Endometrial microvascular endothelial cells (primary cell): ENCODE data around the gene CACNA1C. TPM values are rescaled to one million over a fixed set of nuclear protein-coding genes. Genes with fewer than 3 reads are reported as not detected.

Source experiments
- in situ Hi-C: cut with HindIII; loops from 2 replicates; pipeline ENCODE4 v1.10.0; 2017; ENCODE audit warnings: low sequenced_read_pairs, low pct_unique_long_range_greater_than_20kb; ENCODE audit errors: inconsistent ontology term
- total RNA-seq: library from RNA; depleted of rRNA; stranded (reverse); fragments of >200 nt; gene quantifications from one replicate; pipeline ENCODE4 v1.2.3, GENCODE V29; 2015; ENCODE audit errors: inconsistent ontology term

Gene CACNA1C
- total RNA-seq, 1 donor from 2014 or later = not detected

GRCh38 chr12:2277492-2278155 is 224.8 kb downstream of the CACNA1C start:
- in situ Hi-C loops = no loop called here

- in situ Hi-C loops = no loop called here
Measured at GRCh38 chr12:2281446-2281845, 228.7 kb downstream of the CACNA1C start.

- in situ Hi-C loops = no loop called here
Measured at GRCh38 chr12:2282318-2282717, 229.5 kb downstream of the CACNA1C start.

GRCh38 chr12:2283480-2283879 is 230.7 kb downstream of the CACNA1C start:
- in situ Hi-C loops = no loop called here

GRCh38 chr12:2283916-2284315 is 231.1 kb downstream of the CACNA1C start:
- in situ Hi-C loops = no loop called here

- in situ Hi-C loops = no loop called here
Measured at GRCh38 chr12:2284321-2284813, 231.6 kb downstream of the CACNA1C start.

GRCh38 chr12:2284857-2285256 is 232.1 kb downstream of the CACNA1C start:
- in situ Hi-C loops = no loop called here

GRCh38 chr12:2285462-2285861 is 232.7 kb downstream of the CACNA1C start:
- in situ Hi-C loops = no loop called here

GRCh38 chr12:2286047-2286446 is 233.3 kb downstream of the CACNA1C start:
- in situ Hi-C loops = no loop called here

- in situ Hi-C loops = no loop called here
Measured at GRCh38 chr12:2286461-2287131, 233.8 kb downstream of the CACNA1C start.

- in situ Hi-C loops = no loop called here
Measured at GRCh38 chr12:2287151-2287550, 234.4 kb downstream of the CACNA1C start.

GRCh38 chr12:2287589-2287988 is 234.8 kb downstream of the CACNA1C start:
- in situ Hi-C loops = no loop called here

GRCh38 chr12:2288001-2288400 is 235.2 kb downstream of the CACNA1C start:
- in situ Hi-C loops = no loop called here

- in situ Hi-C loops = no loop called here
Measured at GRCh38 chr12:2288471-2288870, 235.7 kb downstream of the CACNA1C start.

GRCh38 chr12:2288875-2289274 is 236.1 kb downstream of the CACNA1C start:
- in situ Hi-C loops = no loop called here

GRCh38 chr12:2289525-2289924 is 236.7 kb downstream of the CACNA1C start:
- in situ Hi-C loops = no loop called here

- in situ Hi-C loops = no loop called here
Measured at GRCh38 chr12:2290091-2290490, 237.3 kb downstream of the CACNA1C start.

- in situ Hi-C loops = no loop called here
Measured at GRCh38 chr12:2290516-2291065, 237.8 kb downstream of the CACNA1C start.

- in situ Hi-C loops = no loop called here
Measured at GRCh38 chr12:2291182-2291832, 238.5 kb downstream of the CACNA1C start.

GRCh38 chr12:2291947-2292346 is 239.2 kb downstream of the CACNA1C start:
- in situ Hi-C loops = no loop called here
